HG02943 (cell line): Measurements from ENCODE around the gene PYM1.
"Not testable (repeated sequence)": the region's sequence is repeated elsewhere in the genome, so short reads cannot be mapped to it uniquely, and the experiment has no call there.

Source experiments
- ATAC-seq: cut with Tn5 transposase; IDR thresholded peaks from one replicate; pipeline ENCODE4 v1.9.1; 2021; ENCODE audit warnings: mild to moderate bottlenecking, low read depth, moderate library complexity; ENCODE audit not compliant: unreplicated experiment

The PYM1 gene

GRCh38 chr12:55919032-55919431 is 8.7 kb downstream of the PYM1 start:
- ATAC-seq, result not testable (repeated sequence)

GRCh38 chr12:55915482-55915859 is 12.2 kb downstream of the PYM1 start:
- ATAC-seq, result no peak

- no peak for ATAC-seq
Measured at GRCh38 chr12:55912908-55913307, 14.8 kb downstream of the PYM1 start.

GRCh38 chr12:55909513-55909884 is 18.2 kb downstream of the PYM1 start:
- no peak for ATAC-seq

- ATAC-seq, result no peak
Measured at GRCh38 chr12:55908726-55909512, 18.8 kb downstream of the PYM1 start.

GRCh38 chr12:55906056-55906455 is 21.6 kb downstream of the PYM1 start:
- no peak for ATAC-seq

GRCh38 chr12:55901881-55902490 is 25.7 kb downstream of the PYM1 start:
- no peak for ATAC-seq

- no peak for ATAC-seq
Measured at GRCh38 chr12:55899082-55899481, 28.6 kb downstream of the PYM1 start.

- ATAC-seq, result no peak
Measured at GRCh38 chr12:55893723-55894122, 34.0 kb downstream of the PYM1 start.

GRCh38 chr12:55891310-55891709 is 36.4 kb downstream of the PYM1 start:
- ATAC-seq, result no peak

- ATAC-seq, result no peak
Measured at GRCh38 chr12:55885113-55885512, 42.6 kb downstream of the PYM1 start.

GRCh38 chr12:55877824-55878223 is 49.9 kb downstream of the PYM1 start:
- no peak for ATAC-seq

GRCh38 chr12:55875704-55876467 is 51.8 kb downstream of the PYM1 start:
- ATAC-seq, result no peak

- ATAC-seq, result no peak
Measured at GRCh38 chr12:55874443-55874842, 53.3 kb downstream of the PYM1 start.

GRCh38 chr12:55866454-55867004 is 61.2 kb downstream of the PYM1 start:
- ATAC-seq, result not testable (repeated sequence)

GRCh38 chr12:55865327-55865726 is 62.4 kb downstream of the PYM1 start:
- ATAC-seq, result no peak

- ATAC-seq, result not testable (repeated sequence)
Measured at GRCh38 chr12:55862931-55863330, 64.8 kb downstream of the PYM1 start.

GRCh38 chr12:55862286-55862685 is 65.4 kb downstream of the PYM1 start:
- ATAC-seq, result no peak

- ATAC-seq, result no peak
Measured at GRCh38 chr12:55861871-55862270, 65.8 kb downstream of the PYM1 start.

- no peak for ATAC-seq
Measured at GRCh38 chr12:55861396-55861795, 66.3 kb downstream of the PYM1 start.

GRCh38 chr12:55852740-55853139 is 75.0 kb downstream of the PYM1 start:
- no peak for ATAC-seq
